ENCODE data around the gene ARHGEF11.

DNA sequence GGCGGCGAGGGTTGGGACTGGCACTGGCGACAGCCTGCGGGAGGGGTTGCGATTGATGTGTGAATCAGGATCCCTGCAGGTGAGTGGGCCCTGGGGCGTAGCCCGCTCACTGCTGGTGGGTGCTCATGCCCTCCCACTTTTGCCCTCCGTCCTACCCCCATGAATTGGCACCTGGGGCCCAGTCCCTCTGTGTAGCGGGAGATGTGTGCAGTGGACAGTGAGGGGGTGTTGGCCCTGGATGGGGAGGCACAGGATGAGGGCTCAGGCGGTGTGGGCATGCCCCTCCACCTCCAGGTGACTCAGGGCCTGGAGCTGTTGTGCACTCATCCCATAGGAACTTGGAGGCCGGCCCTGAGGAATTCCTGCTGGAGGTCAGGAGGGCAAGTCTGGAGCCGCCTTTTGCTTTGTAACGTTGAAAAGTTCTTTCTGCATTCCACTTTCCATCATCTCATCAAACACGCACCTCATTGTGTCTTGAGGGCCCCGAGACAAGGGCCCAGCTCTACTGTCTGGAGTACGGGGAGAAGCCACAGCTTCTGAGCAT, 149.0 kb downstream of the ARHGEF11 start:
- TF ChIP-seq POLR2A (IDR thresholded peaks at IDR 0.05) = no peak
- TF ChIP-seq, protein P1, sequence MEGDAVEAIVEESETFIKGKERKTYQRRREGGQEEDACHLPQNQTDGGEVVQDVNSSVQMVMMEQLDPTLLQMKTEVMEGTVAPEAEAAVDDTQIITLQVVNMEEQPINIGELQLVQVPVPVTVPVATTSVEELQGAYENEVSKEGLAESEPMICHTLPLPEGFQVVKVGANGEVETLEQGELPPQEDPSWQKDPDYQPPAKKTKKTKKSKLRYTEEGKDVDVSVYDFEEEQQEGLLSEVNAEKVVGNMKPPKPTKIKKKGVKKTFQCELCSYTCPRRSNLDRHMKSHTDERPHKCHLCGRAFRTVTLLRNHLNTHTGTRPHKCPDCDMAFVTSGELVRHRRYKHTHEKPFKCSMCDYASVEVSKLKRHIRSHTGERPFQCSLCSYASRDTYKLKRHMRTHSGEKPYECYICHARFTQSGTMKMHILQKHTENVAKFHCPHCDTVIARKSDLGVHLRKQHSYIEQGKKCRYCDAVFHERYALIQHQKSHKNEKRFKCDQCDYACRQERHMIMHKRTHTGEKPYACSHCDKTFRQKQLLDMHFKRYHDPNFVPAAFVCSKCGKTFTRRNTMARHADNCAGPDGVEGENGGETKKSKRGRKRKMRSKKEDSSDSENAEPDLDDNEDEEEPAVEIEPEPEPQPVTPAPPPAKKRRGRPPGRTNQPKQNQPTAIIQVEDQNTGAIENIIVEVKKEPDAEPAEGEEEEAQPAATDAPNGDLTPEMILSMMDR (IDR thresholded peaks at IDR 0.05) = no peak
